ENCODE measurements around the gene HS3ST5. TPM values are rescaled to one million over a fixed set of nuclear protein-coding genes. Genes with fewer than 3 reads are reported as not detected.
"Not testable (repeated sequence)": the region's sequence is repeated elsewhere in the genome, so short reads cannot be mapped to it uniquely, and the experiment has no call there.

The HS3ST5 gene
- polyA plus RNA-seq, 4 donors = 0.66 to 1.0 (median 0.88) TPM

- DNase-seq (ENCODE audit: low read depth in 4 of 4, low spot score in 3 of 4) = no peak
These were observed 567 bp downstream of the HS3ST5 start for GRCh38 chr6:114342086-114342825.

- DNase-seq (ENCODE audit: low read depth in 4 of 4, low spot score in 3 of 4) = no peak
These were observed 3.1 kb downstream of the HS3ST5 start for GRCh38 chr6:114339706-114340105.

- DNase-seq (ENCODE audit: low read depth in 4 of 4, low spot score in 3 of 4) = no peak
These were observed 8.6 kb downstream of the HS3ST5 start for GRCh38 chr6:114334237-114334636.

GRCh38 chr6:114327074-114327473 is 15.7 kb downstream of the HS3ST5 start:
- no peak for DNase-seq (ENCODE audit: low read depth in 4 of 4, low spot score in 3 of 4)

- DNase-seq (ENCODE audit: low read depth in 4 of 4, low spot score in 3 of 4) = no peak
These were observed 19.0 kb downstream of the HS3ST5 start for GRCh38 chr6:114323784-114324183.

GRCh38 chr6:114319749-114320148 is 23.1 kb downstream of the HS3ST5 start:
- DNase-seq (ENCODE audit: low read depth in 4 of 4, low spot score in 3 of 4) = no peak

- peak in 1 of 4 donors; percentile 21 for DNase-seq (ENCODE audit: low read depth in 4 of 4, low spot score in 3 of 4)
These were observed 26.8 kb downstream of the HS3ST5 start for GRCh38 chr6:114315831-114316595.

- DNase-seq (ENCODE audit: low read depth in 4 of 4, low spot score in 3 of 4) = not testable (repeated sequence)
These were observed 29.0 kb downstream of the HS3ST5 start for GRCh38 chr6:114313816-114314215.

GRCh38 chr6:114312931-114313330 is 29.9 kb downstream of the HS3ST5 start:
- DNase-seq (ENCODE audit: low read depth in 4 of 4, low spot score in 3 of 4) = no peak

GRCh38 chr6:114310053-114310452 is 32.8 kb downstream of the HS3ST5 start:
- no peak for DNase-seq (ENCODE audit: low read depth in 4 of 4, low spot score in 3 of 4)

GRCh38 chr6:114304304-114304887 is 38.4 kb downstream of the HS3ST5 start:
- DNase-seq (ENCODE audit: low read depth in 4 of 4, low spot score in 3 of 4) = no peak

- DNase-seq (ENCODE audit: low read depth in 4 of 4, low spot score in 3 of 4) = no peak
These were observed 41.1 kb downstream of the HS3ST5 start for GRCh38 chr6:114301596-114302219.

- no peak for DNase-seq (ENCODE audit: low read depth in 4 of 4, low spot score in 3 of 4)
These were observed 45.7 kb downstream of the HS3ST5 start for GRCh38 chr6:114297135-114297534.

GRCh38 chr6:114292431-114292830 is 50.4 kb downstream of the HS3ST5 start:
- DNase-seq (ENCODE audit: low read depth in 4 of 4, low spot score in 3 of 4) = no peak

GRCh38 chr6:114291428-114291827 is 51.4 kb downstream of the HS3ST5 start:
- DNase-seq (ENCODE audit: low read depth in 4 of 4, low spot score in 3 of 4) = no peak

GRCh38 chr6:114290864-114291263 is 52.0 kb downstream of the HS3ST5 start:
- DNase-seq (ENCODE audit: low read depth in 4 of 4, low spot score in 3 of 4) = no peak

- DNase-seq (ENCODE audit: low read depth in 4 of 4, low spot score in 3 of 4) = no peak
These were observed 53.9 kb downstream of the HS3ST5 start for GRCh38 chr6:114288701-114289495.

GRCh38 chr6:114287461-114287860 is 55.4 kb downstream of the HS3ST5 start:
- DNase-seq (ENCODE audit: low read depth in 4 of 4, low spot score in 3 of 4) = no peak

- DNase-seq (ENCODE audit: low read depth in 4 of 4, low spot score in 3 of 4) = no peak
These were observed 56.6 kb downstream of the HS3ST5 start for GRCh38 chr6:114286211-114286610.

- no peak for DNase-seq (ENCODE audit: low read depth in 4 of 4, low spot score in 3 of 4)
These were observed 58.5 kb downstream of the HS3ST5 start for GRCh38 chr6:114284281-114284680.

Data from left renal pelvis (tissue), 4 donors.